Measurements from ENCODE around the gene AP4S1. TPM values are rescaled to one million over a fixed set of nuclear protein-coding genes. Genes with fewer than 3 reads are reported as not detected.
A peak's percentile ranks its signal among the peaks of the same experiment; 100 is the strongest.

Gene AP4S1
- total RNA-seq, 2 donors from 2014 or later, result 8.6 to 13.7 TPM

- H3K36me3 ChIP-seq (replicated peaks in 1 of 2; ENCODE audit: insufficient read depth in 1 of 2, low read depth in 2 of 2), result peaks cover 7 to 44% of the 10 kb centered on the region in 2 donors
- TF ChIP-seq POLR2A (IDR thresholded peaks at IDR 0.05) (no peak), CTCF (IDR thresholded peaks at IDR 0.05) (no peak)
- intact Hi-C loops (cut with DNase I), result no loop called here
- no peak for DNase-seq
- no peaks in the 10 kb centered on the region for H3K9me3 ChIP-seq
- 94 to 99% methylated on average over 6 of the region's 6 CpGs for WGBS, 2 donors
- peaks cover 8% of the 10 kb centered on the region for H3K4me1 ChIP-seq
- no peak overlapping the region for H3K27ac ChIP-seq
- no peak for ATAC-seq
- H3K27me3 ChIP-seq, result no peaks in the 10 kb centered on the region
- H3K4me3 ChIP-seq, result no peak overlapping the region
Measured at GRCh38 chr14:31125231-31125630, 99.8 kb downstream of the AP4S1 start.

- Histone ChIP-seq H3K27ac (no peak overlapping the region), H3K9me3 (no peaks in the 10 kb centered on the region), H3K4me3 (no peak overlapping the region), H3K4me1 (peaks cover 8% of the 10 kb centered on the region), H3K36me3 (replicated peaks in 1 of 2; ENCODE audit: insufficient read depth in 1 of 2, low read depth in 2 of 2) (peaks cover 7 to 35% of the 10 kb centered on the region in 2 donors), H3K27me3 (no peaks in the 10 kb centered on the region)
- WGBS, 2 donors, result 91 to 94% methylated on average over 7 of the region's 7 CpGs
- ATAC-seq, result no peak
- TF ChIP-seq POLR2A (IDR thresholded peaks at IDR 0.05), result no peak
- TF ChIP-seq CTCF (IDR thresholded peaks at IDR 0.05), result no peak
- intact Hi-C loops (cut with DNase I), result no loop called here
- no peak for DNase-seq
Measured at GRCh38 chr14:31126680-31127079, 101.2 kb downstream of the AP4S1 start.

- ATAC-seq (peak; percentile 27), DNase-seq (no peak)
- intact Hi-C loops (cut with DNase I), result no loop called here
- Histone ChIP-seq H3K36me3 (replicated peaks in 1 of 2; ENCODE audit: insufficient read depth in 1 of 2, low read depth in 2 of 2) (peaks cover 12 to 33% of the 10 kb centered on the region in 2 donors), H3K4me1 (peaks cover 8% of the 10 kb centered on the region), H3K27ac (no peak overlapping the region), H3K27me3 (no peaks in the 10 kb centered on the region), H3K4me3 (no peak overlapping the region), H3K9me3 (no peaks in the 10 kb centered on the region)
- TF ChIP-seq POLR2A (IDR thresholded peaks at IDR 0.05), result no peak
- no peak for TF ChIP-seq CTCF (IDR thresholded peaks at IDR 0.05)
Measured at GRCh38 chr14:31127690-31128089, 102.2 kb downstream of the AP4S1 start.

- ATAC-seq (no peak), DNase-seq (no peak)
- peaks cover 8% of the 10 kb centered on the region for H3K4me1 ChIP-seq
- H3K36me3 ChIP-seq (replicated peaks in 1 of 2; ENCODE audit: insufficient read depth in 1 of 2, low read depth in 2 of 2), result peaks cover 12 to 37% of the 10 kb centered on the region in 2 donors
- H3K4me3 ChIP-seq, result no peak overlapping the region
- intact Hi-C loops (cut with DNase I), result no loop called here
- TF ChIP-seq CTCF (IDR thresholded peaks at IDR 0.05) (no peak), POLR2A (IDR thresholded peaks at IDR 0.05) (no peak)
- 82 to 86% methylated on average over 18 of the region's 18 CpGs for WGBS, 2 donors
- no peaks in the 10 kb centered on the region for H3K9me3 ChIP-seq
- no peak overlapping the region for H3K27ac ChIP-seq
- no peaks in the 10 kb centered on the region for H3K27me3 ChIP-seq
Measured at GRCh38 chr14:31128601-31129526, 103.4 kb downstream of the AP4S1 start.

- no peak overlapping the region for H3K4me3 ChIP-seq
- no peak for DNase-seq
- 79 to 85% methylated on average over 6 of the region's 6 CpGs for WGBS, 2 donors
- ATAC-seq, result no peak
- no peaks in the 10 kb centered on the region for H3K27me3 ChIP-seq
- intact Hi-C loops (cut with DNase I), result no loop called here
- TF ChIP-seq POLR2A (IDR thresholded peaks at IDR 0.05), result no peak
- TF ChIP-seq CTCF (IDR thresholded peaks at IDR 0.05), result no peak
- peaks cover 12 to 44% of the 10 kb centered on the region in 2 donors for H3K36me3 ChIP-seq (replicated peaks in 1 of 2; ENCODE audit: insufficient read depth in 1 of 2, low read depth in 2 of 2)
- no peak overlapping the region for H3K27ac ChIP-seq
- H3K4me1 ChIP-seq, result peaks cover 3% of the 10 kb centered on the region
- no peaks in the 10 kb centered on the region for H3K9me3 ChIP-seq
Measured at GRCh38 chr14:31133133-31133532, 107.7 kb downstream of the AP4S1 start.
